Lung (tissue), 12 donors: ENCODE data around the gene DNMBP. TPM values are rescaled to one million over a fixed set of nuclear protein-coding genes. Genes with fewer than 3 reads are reported as not detected.
"Not testable (repeated sequence)": the region's sequence is repeated elsewhere in the genome, so short reads cannot be mapped to it uniquely, and the experiment has no call there.

Source experiments
- ATAC-seq: fragments of 200-7000 bp; cut with Tn5 transposase; one replicate; pipeline ENCODE4 v1.9.1; 2020; ENCODE audit warnings: moderate number of reproducible peaks; ENCODE audit not compliant: insufficient read depth, low FRiP score
- DNase-seq, 3 donors: peaks; one replicate each; pipeline ENCODE4 v3.0.0-alpha.2; 2013 to 2017
- H3K27ac ChIP-seq, 2 donors: one replicate each; pipeline ENCODE4 v1.5.1; 2013; ENCODE audit warnings: mild to moderate bottlenecking in 2 of 2, moderate library complexity in 2 of 2, control low read depth in 1 of 2, inconsistent platforms in 1 of 2, low read depth in 1 of 2, low read length in 1 of 2
- H3K27me3 ChIP-seq, 3 donors: one replicate each; pipeline ENCODE4 v1.5.1; 2013; ENCODE audit warnings: low read length in 2 of 3; ENCODE audit not compliant: control insufficient read depth in 3 of 3, insufficient read depth in 3 of 3
- H3K36me3 ChIP-seq, 4 donors: one replicate each; pipeline ENCODE4 v1.5.1; 2013; ENCODE audit warnings: low read length in 4 of 4, mild to moderate bottlenecking in 1 of 4, moderate library complexity in 1 of 4; ENCODE audit not compliant: control insufficient read depth in 4 of 4, insufficient read depth in 4 of 4
- H3K4me1 ChIP-seq, 5 donors: one replicate each; pipeline ENCODE4 v1.5.1; 2013; ENCODE audit warnings: low read length in 5 of 5, mild to moderate bottlenecking in 2 of 5, moderate library complexity in 1 of 5; ENCODE audit not compliant: control insufficient read depth in 5 of 5, insufficient read depth in 5 of 5
- H3K4me3 ChIP-seq: one replicate; pipeline ENCODE4 v1.5.1; 2013; ENCODE audit warnings: mild to moderate bottlenecking, control low read depth, moderate library complexity
- H3K9ac ChIP-seq, 2 donors: one replicate each; pipeline ENCODE4 v1.5.1; 2013; ENCODE audit warnings: low read length in 2 of 2, control low read depth in 1 of 2; ENCODE audit not compliant: insufficient read depth in 1 of 2
- H3K9me3 ChIP-seq, 4 donors: one replicate each; pipeline ENCODE4 v1.5.1; 2013; ENCODE audit warnings: low read length in 3 of 4, mild to moderate bottlenecking in 1 of 4, moderate library complexity in 1 of 4; ENCODE audit not compliant: control insufficient read depth in 4 of 4, insufficient read depth in 3 of 4
- WGBS, 2 donors: extraction: QIAGEN DNeasy Blood & Tissue Kit; methylation state at CpG; one replicate each; pipeline ENCODE4 v1.1.7; 2013; 5-methylcytosine and 5-hydroxymethylcytosine counted together
- polyA plus RNA-seq, 2 donors: library from polyadenylated mRNA; stranded (reverse); fragments of 200-250 nt; gene quantifications; one replicate each; pipeline ENCODE4 v1.2.1, GENCODE V29; 2013
- total RNA-seq, 2 donors: library from RNA; depleted of rRNA in 1 of 2; stranded (reverse); fragments of >200 nt in 1 of 2; gene quantifications; one replicate each; pipeline ENCODE4 v1.2.1, GENCODE V29; 2014 to 2021
- TF ChIP-seq, protein P1 (sequence below): IDR thresholded peaks from 2 replicates; pipeline ENCODE4 v1.5.1; 2012; ENCODE audit warnings: mild to moderate bottlenecking; ENCODE audit errors: control extremely low read depth, extremely low read depth
- donor health status: control.
- donor health status: control.
- donor health status: Bipolar disorder and iron deficiency.
- donor health status: healthy.
- donor health status: DM: yes; HTN: yes; CAD: no.

DNMBP gene
- total and polyA plus RNA-seq, 4 donors = 6.5 to 31.0 (median 12.5) TPM

- TF ChIP-seq, protein P1, sequence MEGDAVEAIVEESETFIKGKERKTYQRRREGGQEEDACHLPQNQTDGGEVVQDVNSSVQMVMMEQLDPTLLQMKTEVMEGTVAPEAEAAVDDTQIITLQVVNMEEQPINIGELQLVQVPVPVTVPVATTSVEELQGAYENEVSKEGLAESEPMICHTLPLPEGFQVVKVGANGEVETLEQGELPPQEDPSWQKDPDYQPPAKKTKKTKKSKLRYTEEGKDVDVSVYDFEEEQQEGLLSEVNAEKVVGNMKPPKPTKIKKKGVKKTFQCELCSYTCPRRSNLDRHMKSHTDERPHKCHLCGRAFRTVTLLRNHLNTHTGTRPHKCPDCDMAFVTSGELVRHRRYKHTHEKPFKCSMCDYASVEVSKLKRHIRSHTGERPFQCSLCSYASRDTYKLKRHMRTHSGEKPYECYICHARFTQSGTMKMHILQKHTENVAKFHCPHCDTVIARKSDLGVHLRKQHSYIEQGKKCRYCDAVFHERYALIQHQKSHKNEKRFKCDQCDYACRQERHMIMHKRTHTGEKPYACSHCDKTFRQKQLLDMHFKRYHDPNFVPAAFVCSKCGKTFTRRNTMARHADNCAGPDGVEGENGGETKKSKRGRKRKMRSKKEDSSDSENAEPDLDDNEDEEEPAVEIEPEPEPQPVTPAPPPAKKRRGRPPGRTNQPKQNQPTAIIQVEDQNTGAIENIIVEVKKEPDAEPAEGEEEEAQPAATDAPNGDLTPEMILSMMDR = no peak
- no peak overlapping the region for H3K4me3 ChIP-seq
- no peaks in the 10 kb centered on the region for H3K27me3 ChIP-seq
- 96 to 99% methylated on average over 7 of the region's 7 CpGs for WGBS, 2 donors
- DNase-seq (no peak), ATAC-seq (no peak)
- no peak overlapping the region for H3K27ac ChIP-seq
- no peaks in the 10 kb centered on the region for H3K9me3 ChIP-seq
- H3K4me1 ChIP-seq = peaks cover 0 to 7% (median 0%) of the 10 kb centered on the region in 5 donors
- H3K36me3 ChIP-seq = peaks cover 5 to 22% (median 13%) of the 10 kb centered on the region in 4 donors
- H3K9ac ChIP-seq = no peak overlapping the region
Measured at GRCh38 chr10:99967961-99968360, 41.8 kb downstream of the DNMBP start.

DNA sequence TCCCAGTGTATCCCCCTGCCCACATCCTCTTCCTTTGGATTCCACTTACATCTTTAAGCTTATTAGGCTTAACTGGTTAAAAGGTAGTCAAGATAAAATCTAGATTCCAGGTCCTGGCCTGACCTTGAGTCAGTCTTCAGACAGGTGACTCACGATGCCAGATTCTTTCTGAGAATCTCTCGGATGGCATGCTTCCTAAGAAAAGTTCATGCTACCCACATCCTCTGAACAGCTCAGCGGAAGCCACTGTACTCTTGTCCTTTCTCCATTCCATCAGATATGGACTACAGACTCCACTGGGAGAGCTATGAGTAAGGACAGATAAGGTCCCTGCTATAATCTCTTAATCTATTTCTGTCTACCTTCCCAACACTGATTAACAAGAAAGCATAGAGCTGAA, 43.4 kb downstream of the DNMBP start:
- 84 to 85% methylated on average over 3 of the region's 3 CpGs for WGBS, 2 donors
- DNase-seq = no peak
- H3K36me3 ChIP-seq = peaks cover 5 to 22% (median 13%) of the 10 kb centered on the region in 4 donors
- H3K9me3 ChIP-seq = no peaks in the 10 kb centered on the region
- ATAC-seq = no peak
- no peak overlapping the region for H3K4me3 ChIP-seq
- H3K4me1 ChIP-seq = peaks cover 0 to 7% (median 0%) of the 10 kb centered on the region in 5 donors
- peak overlapping the region in 1 of 2 donors; percentile 16 for H3K27ac ChIP-seq
- TF ChIP-seq, protein P1 = no peak
- no peaks in the 10 kb centered on the region for H3K27me3 ChIP-seq
- H3K9ac ChIP-seq = no peak overlapping the region

DNA sequence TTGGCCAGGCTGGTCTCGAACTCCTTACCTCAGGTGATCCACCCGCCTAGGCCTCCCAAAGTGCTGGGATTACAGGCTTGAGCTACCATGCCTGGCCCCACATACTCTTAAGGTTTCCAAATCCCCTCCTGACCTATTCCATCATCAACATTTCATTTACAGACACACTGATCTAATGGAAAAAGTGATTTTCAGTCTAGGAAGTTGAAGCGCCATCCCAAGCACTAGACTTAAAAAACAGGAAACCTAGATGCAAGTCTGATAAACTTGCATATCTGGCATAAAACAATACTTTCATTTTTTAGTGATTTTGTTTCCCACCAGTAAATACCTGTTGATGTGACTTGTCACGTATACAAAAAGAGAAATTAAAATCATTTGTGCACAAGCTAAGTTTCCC, 44.0 kb downstream of the DNMBP start:
- WGBS, 2 donors = 88 to 96% methylated on average over 4 of the region's 4 CpGs
- Histone ChIP-seq H3K4me1 (peaks cover 0 to 7% (median 0%) of the 10 kb centered on the region in 5 donors), H3K4me3 (no peak overlapping the region), H3K27me3 (no peaks in the 10 kb centered on the region), H3K9me3 (no peaks in the 10 kb centered on the region), H3K36me3 (peaks cover 5 to 19% (median 13%) of the 10 kb centered on the region in 4 donors), H3K9ac (no peak overlapping the region), H3K27ac (peak overlapping the region in 1 of 2 donors; percentile 16)
- ATAC-seq = no peak
- TF ChIP-seq, protein P1 = no peak
- DNase-seq = no peak

DNA sequence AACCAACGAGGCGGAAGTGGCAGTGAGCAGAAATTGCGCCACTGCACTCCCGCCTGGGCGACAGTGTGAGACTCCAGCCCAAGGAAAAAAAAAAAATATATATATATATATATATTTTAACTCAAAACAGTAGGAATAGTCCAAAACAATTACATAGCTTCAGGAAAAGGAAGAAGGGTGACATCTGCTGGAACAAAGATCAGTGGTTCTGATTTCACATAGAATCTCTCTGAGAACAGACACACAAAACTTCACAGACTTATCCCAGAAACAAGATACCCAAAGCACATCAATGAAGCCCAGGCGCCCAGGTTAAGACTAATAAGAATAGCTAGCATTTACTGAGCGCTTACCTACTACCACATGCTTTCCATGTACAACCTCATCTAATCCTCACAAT, 45.0 kb downstream of the DNMBP start:
- no peaks in the 10 kb centered on the region for H3K27me3 ChIP-seq
- H3K36me3 ChIP-seq = peaks cover 2 to 11% (median 7%) of the 10 kb centered on the region in 4 donors
- TF ChIP-seq, protein P1 = no peak
- H3K4me3 ChIP-seq = no peak overlapping the region
- ATAC-seq (no peak), DNase-seq (peak in 1 of 3 donors; percentile 45)
- no peak overlapping the region for H3K9ac ChIP-seq
- WGBS, 2 donors = 93 to 94% methylated on average over 7 of the region's 7 CpGs
- peaks cover 0 to 7% (median 0%) of the 10 kb centered on the region in 5 donors for H3K4me1 ChIP-seq
- no peaks in the 10 kb centered on the region for H3K9me3 ChIP-seq
- H3K27ac ChIP-seq = no peak overlapping the region

GRCh38 chr10:99963467-99964165, 46.1 kb downstream of the DNMBP start:
- not testable (repeated sequence) for H3K36me3 ChIP-seq, H3K27me3 ChIP-seq, H3K9me3 ChIP-seq, H3K27ac ChIP-seq, H3K4me1 ChIP-seq, DNase-seq, H3K4me3 ChIP-seq, H3K9ac ChIP-seq
- 52 to 54% methylated on average over 4 of the region's 7 CpGs for WGBS, 2 donors
- peak; percentile 58 for ATAC-seq
